GM18519 (cell line): ENCODE data around the gene CPNE8.

ENCODE experiments used
- ATAC-seq: cut with Tn5 transposase; IDR thresholded peaks from one replicate; pipeline ENCODE4 v1.9.1; 2021; ENCODE audit warnings: mild to moderate bottlenecking, moderate library complexity; ENCODE audit not compliant: unreplicated experiment, low FRiP score

Gene CPNE8

GRCh38 chr12:38838056-38838850 lies 67.1 kb downstream of the CPNE8 start:
- ATAC-seq, result no peak

- ATAC-seq, result no peak
Measured at GRCh38 chr12:38831715-38832114, 73.7 kb downstream of the CPNE8 start.

- no peak for ATAC-seq
Measured at GRCh38 chr12:38825006-38825405, 80.4 kb downstream of the CPNE8 start.

- no peak for ATAC-seq
Measured at GRCh38 chr12:38823738-38824137, 81.7 kb downstream of the CPNE8 start.

- no peak for ATAC-seq
Measured at GRCh38 chr12:38823314-38823713, 82.1 kb downstream of the CPNE8 start.

GRCh38 chr12:38817942-38818341 lies 87.4 kb downstream of the CPNE8 start:
- no peak for ATAC-seq

GRCh38 chr12:38813923-38814322 lies 91.5 kb downstream of the CPNE8 start:
- ATAC-seq, result no peak

- no peak for ATAC-seq
Measured at GRCh38 chr12:38811814-38812356, 93.5 kb downstream of the CPNE8 start.

- ATAC-seq, result no peak
Measured at GRCh38 chr12:38809832-38810231, 95.6 kb downstream of the CPNE8 start.

GRCh38 chr12:38788106-38788505 lies 117.3 kb downstream of the CPNE8 start:
- no peak for ATAC-seq

- no peak for ATAC-seq
Measured at GRCh38 chr12:38785381-38785780, 120.0 kb downstream of the CPNE8 start.

GRCh38 chr12:38783304-38783703 lies 122.1 kb downstream of the CPNE8 start:
- no peak for ATAC-seq

GRCh38 chr12:38782359-38782758 lies 123.0 kb downstream of the CPNE8 start:
- no peak for ATAC-seq

GRCh38 chr12:38776647-38777046 lies 128.7 kb downstream of the CPNE8 start:
- no peak for ATAC-seq

GRCh38 chr12:38775457-38775856 lies 129.9 kb downstream of the CPNE8 start:
- peak; percentile 98 for ATAC-seq

GRCh38 chr12:38772437-38772836 lies 133.0 kb downstream of the CPNE8 start:
- no peak for ATAC-seq

GRCh38 chr12:38771871-38772270 lies 133.5 kb downstream of the CPNE8 start:
- ATAC-seq, result peak; percentile 39

- no peak for ATAC-seq
Measured at GRCh38 chr12:38761636-38762342, 143.6 kb downstream of the CPNE8 start.

GRCh38 chr12:38761111-38761510 lies 144.3 kb downstream of the CPNE8 start:
- ATAC-seq, result no peak

- no peak for ATAC-seq
Measured at GRCh38 chr12:38759621-38760020, 145.8 kb downstream of the CPNE8 start.

GRCh38 chr12:38746744-38747143 lies 158.6 kb downstream of the CPNE8 start:
- no peak for ATAC-seq

- no peak for ATAC-seq
Measured at GRCh38 chr12:38745601-38746000, 159.8 kb downstream of the CPNE8 start.
